GM12892 (cell line): ENCODE measurements around the gene CFAP107.

Experiments
- DNase-seq: peaks from one replicate; pipeline ENCODE4 v3.0.0; 2011; ENCODE audit not compliant: insufficient read length
- FAIRE-seq: peaks from 2 replicates; lab custom pipeline; 2011; peaks lifted over from hg19 to GRCh38; lab: Jason Lieb, UNC
- POLR2A ChIP-seq: IDR thresholded peaks from 2 replicates; pipeline ENCODE4 v1.6.1; 2011; ENCODE audit warnings: low read depth, low read length, control low read depth
- POLR2AphosphoS5 ChIP-seq: IDR thresholded peaks from 2 replicates; pipeline ENCODE4 v1.6.1; 2011; ENCODE audit warnings: low read depth, low read length, control low read depth
- TAF1 ChIP-seq: IDR thresholded peaks from 2 replicates; pipeline ENCODE4 v1.6.1; 2011; ENCODE audit warnings: low read depth, mild to moderate bottlenecking, control low read depth, low read length, borderline replicate concordance

CFAP107 gene

GRCh38 chr1:12798911-12799310 is 52.9 kb downstream of the CFAP107 start:
- FAIRE-seq: no peak
- DNase-seq: no peak
- TF ChIP-seq POLR2AphosphoS5: no peak

- FAIRE-seq (no peak), DNase-seq (no peak)
- TF ChIP-seq POLR2AphosphoS5: no peak
- no peak for TF ChIP-seq TAF1
- no peak for TF ChIP-seq POLR2A
Observed at GRCh38 chr1:12799730-12800129, 53.7 kb downstream of the CFAP107 start.

GRCh38 chr1:12809933-12810332 is 63.9 kb downstream of the CFAP107 start:
- TF ChIP-seq POLR2AphosphoS5: no peak
- no peak for TF ChIP-seq TAF1
- no peak for TF ChIP-seq POLR2A
- FAIRE-seq: no peak
- no peak for DNase-seq

GRCh38 chr1:12810691-12811408 is 64.8 kb downstream of the CFAP107 start:
- DNase-seq (no peak), FAIRE-seq (no peak)
- no peak for TF ChIP-seq TAF1
- TF ChIP-seq POLR2AphosphoS5: no peak
- no peak for TF ChIP-seq POLR2A

- DNase-seq (no peak), FAIRE-seq (no peak)
- TF ChIP-seq POLR2A (no peak), TAF1 (no peak), POLR2AphosphoS5 (no peak)
Observed at GRCh38 chr1:12811409-12811784, 65.4 kb downstream of the CFAP107 start.
